ENCODE data around the gene IVNS1ABP. TPM values are rescaled to one million over a fixed set of nuclear protein-coding genes. Genes with fewer than 3 reads are reported as not detected.
"Not testable (repeated sequence)": the region's sequence is repeated elsewhere in the genome, so short reads cannot be mapped to it uniquely, and the experiment has no call there.

IVNS1ABP gene
- total and polyA plus RNA-seq, 4 donors = 39.3 to 218 (median 114) TPM

- Histone ChIP-seq H3K27ac (ENCODE audit: low read depth in 1 of 2, low read length in 1 of 2) (no peak overlapping the region), H3K4me3 (no peak overlapping the region), H3K27me3 (ENCODE audit: control insufficient read depth in 3 of 3, insufficient read depth in 3 of 3, low read length in 2 of 3) (no peaks in the 10 kb centered on the region), H3K36me3 (ENCODE audit: control insufficient read depth in 4 of 4, insufficient read depth in 4 of 4, low read length in 4 of 4) (no peaks in the 10 kb centered on the region), H3K9ac (ENCODE audit: insufficient read depth in 1 of 2, low read length in 2 of 2) (no peak overlapping the region), H3K9me3 (ENCODE audit: control insufficient read depth in 4 of 4, insufficient read depth in 3 of 4, low read length in 3 of 4) (no peaks in the 10 kb centered on the region), H3K4me1 (ENCODE audit: control insufficient read depth in 5 of 5, insufficient read depth in 5 of 5, low read length in 5 of 5) (peaks cover 0 to 5% (median 0%) of the 10 kb centered on the region in 5 donors)
- TF ChIP-seq CTCF (IDR thresholded peaks at IDR 0.05; ENCODE audit: control extremely low read depth, extremely low read depth) = no peak
- no peak for ATAC-seq (ENCODE audit: insufficient read depth, low FRiP score)
- DNase-seq = no peak
- WGBS, 2 donors = 86 to 95% methylated on average over 2 of the region's 2 CpGs
These were observed 59.2 kb downstream of the IVNS1ABP start for GRCh38 chr1:185257950-185258208.

- not testable (repeated sequence) for H3K36me3 ChIP-seq (ENCODE audit: control insufficient read depth in 4 of 4, insufficient read depth in 4 of 4, low read length in 4 of 4); DNase-seq; H3K4me3 ChIP-seq; H3K27ac ChIP-seq (ENCODE audit: low read depth in 1 of 2, low read length in 1 of 2); H3K9me3 ChIP-seq (ENCODE audit: control insufficient read depth in 4 of 4, insufficient read depth in 3 of 4, low read length in 3 of 4); H3K9ac ChIP-seq (ENCODE audit: insufficient read depth in 1 of 2, low read length in 2 of 2); ATAC-seq (ENCODE audit: insufficient read depth, low FRiP score); H3K4me1 ChIP-seq (ENCODE audit: control insufficient read depth in 5 of 5, insufficient read depth in 5 of 5, low read length in 5 of 5); H3K27me3 ChIP-seq (ENCODE audit: control insufficient read depth in 3 of 3, insufficient read depth in 3 of 3, low read length in 2 of 3)
- WGBS, 2 donors = 94% methylated on average over 18 to 21 of the region's 32 CpGs
These were observed 59.7 kb downstream of the IVNS1ABP start for GRCh38 chr1:185257116-185257949.

- not testable (repeated sequence) for ATAC-seq (ENCODE audit: insufficient read depth, low FRiP score); H3K27ac ChIP-seq (ENCODE audit: low read depth in 1 of 2, low read length in 1 of 2); H3K36me3 ChIP-seq (ENCODE audit: control insufficient read depth in 4 of 4, insufficient read depth in 4 of 4, low read length in 4 of 4); H3K27me3 ChIP-seq (ENCODE audit: control insufficient read depth in 3 of 3, insufficient read depth in 3 of 3, low read length in 2 of 3); DNase-seq; H3K4me3 ChIP-seq; H3K9me3 ChIP-seq (ENCODE audit: control insufficient read depth in 4 of 4, insufficient read depth in 3 of 4, low read length in 3 of 4); H3K4me1 ChIP-seq (ENCODE audit: control insufficient read depth in 5 of 5, insufficient read depth in 5 of 5, low read length in 5 of 5); H3K9ac ChIP-seq (ENCODE audit: insufficient read depth in 1 of 2, low read length in 2 of 2)
- WGBS, 2 donors = 86 to 98% methylated on average over 5 of the region's 6 CpGs
These were observed 61.4 kb downstream of the IVNS1ABP start for GRCh38 chr1:185255595-185255994.

GRCh38 chr1:185252404-185252803 lies 64.6 kb downstream of the IVNS1ABP start:
- H3K27ac ChIP-seq (ENCODE audit: low read depth in 1 of 2, low read length in 1 of 2); H3K36me3 ChIP-seq (ENCODE audit: control insufficient read depth in 4 of 4, insufficient read depth in 4 of 4, low read length in 4 of 4); H3K9me3 ChIP-seq (ENCODE audit: control insufficient read depth in 4 of 4, insufficient read depth in 3 of 4, low read length in 3 of 4); H3K9ac ChIP-seq (ENCODE audit: insufficient read depth in 1 of 2, low read length in 2 of 2); H3K27me3 ChIP-seq (ENCODE audit: control insufficient read depth in 3 of 3, insufficient read depth in 3 of 3, low read length in 2 of 3); ATAC-seq (ENCODE audit: insufficient read depth, low FRiP score); DNase-seq; H3K4me1 ChIP-seq (ENCODE audit: control insufficient read depth in 5 of 5, insufficient read depth in 5 of 5, low read length in 5 of 5); H3K4me3 ChIP-seq: not testable (repeated sequence)
- no CpG with 5 or more reads among the region's 1 CpG for WGBS, 2 donors

GRCh38 chr1:185251928-185252327 lies 65.1 kb downstream of the IVNS1ABP start:
- not testable (repeated sequence) for H3K36me3 ChIP-seq (ENCODE audit: control insufficient read depth in 4 of 4, insufficient read depth in 4 of 4, low read length in 4 of 4); H3K9ac ChIP-seq (ENCODE audit: insufficient read depth in 1 of 2, low read length in 2 of 2); H3K4me3 ChIP-seq; H3K27ac ChIP-seq (ENCODE audit: low read depth in 1 of 2, low read length in 1 of 2); H3K27me3 ChIP-seq (ENCODE audit: control insufficient read depth in 3 of 3, insufficient read depth in 3 of 3, low read length in 2 of 3); H3K9me3 ChIP-seq (ENCODE audit: control insufficient read depth in 4 of 4, insufficient read depth in 3 of 4, low read length in 3 of 4); ATAC-seq (ENCODE audit: insufficient read depth, low FRiP score); DNase-seq; H3K4me1 ChIP-seq (ENCODE audit: control insufficient read depth in 5 of 5, insufficient read depth in 5 of 5, low read length in 5 of 5)
- 98 to 100% methylated on average over 3 of the region's 4 CpGs for WGBS, 2 donors

Measured in lung (tissue), 12 donors.